ENCODE measurements around the gene ANKRD44. TPM values are rescaled to one million over a fixed set of nuclear protein-coding genes. Genes with fewer than 3 reads are reported as not detected.
A peak's percentile ranks its signal among the peaks of the same experiment; 100 is the strongest.

ANKRD44 gene
- total RNA-seq, 1 donor from 2014 or later = 4.0 TPM

GRCh38 chr2:197057959-197058358, 252.6 kb downstream of the ANKRD44 start:
- DNase-seq (ENCODE audit: low spot score, unreplicated experiment) = no peak
- Mint-ChIP-seq H3K9me3 (ENCODE audit: low read depth) (peaks cover 23% of the 10 kb centered on the region), H3K4me1 (ENCODE audit: low read depth) (no peaks in the 10 kb centered on the region), H3K27ac (no peak overlapping the region), H3K4me3 (ENCODE audit: low read depth) (no peak overlapping the region), H3K36me3 (ENCODE audit: insufficient read depth) (peaks cover 6% of the 10 kb centered on the region), H3K27me3 (no peaks in the 10 kb centered on the region)
- TF ChIP-seq CTCF (IDR thresholded peaks at IDR 0.05; ENCODE audit: unreplicated experiment) = no peak

GRCh38 chr2:197055045-197055444, 255.5 kb downstream of the ANKRD44 start:
- no peak overlapping the region for H3K4me3 Mint-ChIP-seq (ENCODE audit: low read depth)
- H3K27me3 Mint-ChIP-seq = no peaks in the 10 kb centered on the region
- peaks cover 16% of the 10 kb centered on the region for H3K9me3 Mint-ChIP-seq (ENCODE audit: low read depth)
- no peak overlapping the region for H3K27ac Mint-ChIP-seq
- no peak for DNase-seq (ENCODE audit: low spot score, unreplicated experiment)
- H3K36me3 Mint-ChIP-seq (ENCODE audit: insufficient read depth) = peaks cover 4% of the 10 kb centered on the region
- no peaks in the 10 kb centered on the region for H3K4me1 Mint-ChIP-seq (ENCODE audit: low read depth)
- TF ChIP-seq CTCF (IDR thresholded peaks at IDR 0.05; ENCODE audit: unreplicated experiment) = no peak

GRCh38 chr2:197054437-197054836, 256.1 kb downstream of the ANKRD44 start:
- H3K4me3 Mint-ChIP-seq (ENCODE audit: low read depth) = no peak overlapping the region
- no peak for DNase-seq (ENCODE audit: low spot score, unreplicated experiment)
- H3K9me3 Mint-ChIP-seq (ENCODE audit: low read depth) = peaks cover 16% of the 10 kb centered on the region
- no peak overlapping the region for H3K27ac Mint-ChIP-seq
- no peaks in the 10 kb centered on the region for H3K4me1 Mint-ChIP-seq (ENCODE audit: low read depth)
- H3K36me3 Mint-ChIP-seq (ENCODE audit: insufficient read depth) = peaks cover 4% of the 10 kb centered on the region
- H3K27me3 Mint-ChIP-seq = no peaks in the 10 kb centered on the region
- no peak for TF ChIP-seq CTCF (IDR thresholded peaks at IDR 0.05; ENCODE audit: unreplicated experiment)

- H3K36me3 Mint-ChIP-seq (ENCODE audit: insufficient read depth) = peaks cover 4% of the 10 kb centered on the region
- H3K27ac Mint-ChIP-seq = no peak overlapping the region
- TF ChIP-seq CTCF (IDR thresholded peaks at IDR 0.05; ENCODE audit: unreplicated experiment) = no peak
- H3K9me3 Mint-ChIP-seq (ENCODE audit: low read depth) = peaks cover 16% of the 10 kb centered on the region
- no peak overlapping the region for H3K4me3 Mint-ChIP-seq (ENCODE audit: low read depth)
- H3K27me3 Mint-ChIP-seq = no peaks in the 10 kb centered on the region
- H3K4me1 Mint-ChIP-seq (ENCODE audit: low read depth) = no peaks in the 10 kb centered on the region
- DNase-seq (ENCODE audit: low spot score, unreplicated experiment) = no peak
These were observed 258.2 kb downstream of the ANKRD44 start for GRCh38 chr2:197052356-197052755.

GRCh38 chr2:197045115-197045514, 265.5 kb downstream of the ANKRD44 start:
- no peak for TF ChIP-seq CTCF (IDR thresholded peaks at IDR 0.05; ENCODE audit: unreplicated experiment)
- no peaks in the 10 kb centered on the region for H3K27me3 Mint-ChIP-seq
- no peak overlapping the region for H3K4me3 Mint-ChIP-seq (ENCODE audit: low read depth)
- H3K9me3 Mint-ChIP-seq (ENCODE audit: low read depth) = no peaks in the 10 kb centered on the region
- no peaks in the 10 kb centered on the region for H3K36me3 Mint-ChIP-seq (ENCODE audit: insufficient read depth)
- DNase-seq (ENCODE audit: low spot score, unreplicated experiment) = no peak
- no peaks in the 10 kb centered on the region for H3K4me1 Mint-ChIP-seq (ENCODE audit: low read depth)
- H3K27ac Mint-ChIP-seq = peak overlapping the region; percentile 58
